Measurements from ENCODE around the gene B9D1. TPM values are rescaled to one million over a fixed set of nuclear protein-coding genes. Genes with fewer than 3 reads are reported as not detected.

B9D1 gene
- total RNA-seq, 1 donor from 2014 or later, result 12.4 TPM

DNA sequence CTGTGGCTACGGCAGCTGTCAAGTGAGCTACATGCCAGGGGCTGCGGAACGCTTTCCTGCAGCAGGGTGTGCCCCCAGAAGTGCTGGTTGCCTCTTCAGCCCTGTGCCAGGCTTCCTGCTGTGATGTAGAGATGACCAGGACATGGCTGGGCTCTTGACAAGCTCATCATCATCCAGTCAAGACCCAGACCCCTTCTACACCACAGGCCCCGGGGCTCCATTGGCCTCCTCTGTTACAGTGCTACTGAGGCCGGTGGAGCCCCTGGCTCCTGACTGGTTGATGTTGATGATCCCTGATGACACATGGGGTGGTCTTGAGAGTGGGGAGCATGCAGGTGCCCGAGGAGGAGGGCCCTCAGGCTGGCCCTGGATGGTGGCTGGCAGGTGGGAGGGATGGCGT lies 50.1 kb downstream of the B9D1 start:
- no peaks in the 10 kb centered on the region for H3K27me3 ChIP-seq (ENCODE audit: control insufficient read depth, insufficient read depth, low read length)
- H3K4me3 ChIP-seq (ENCODE audit: low read depth, low read length), result no peak overlapping the region
- TF ChIP-seq, protein P1, sequence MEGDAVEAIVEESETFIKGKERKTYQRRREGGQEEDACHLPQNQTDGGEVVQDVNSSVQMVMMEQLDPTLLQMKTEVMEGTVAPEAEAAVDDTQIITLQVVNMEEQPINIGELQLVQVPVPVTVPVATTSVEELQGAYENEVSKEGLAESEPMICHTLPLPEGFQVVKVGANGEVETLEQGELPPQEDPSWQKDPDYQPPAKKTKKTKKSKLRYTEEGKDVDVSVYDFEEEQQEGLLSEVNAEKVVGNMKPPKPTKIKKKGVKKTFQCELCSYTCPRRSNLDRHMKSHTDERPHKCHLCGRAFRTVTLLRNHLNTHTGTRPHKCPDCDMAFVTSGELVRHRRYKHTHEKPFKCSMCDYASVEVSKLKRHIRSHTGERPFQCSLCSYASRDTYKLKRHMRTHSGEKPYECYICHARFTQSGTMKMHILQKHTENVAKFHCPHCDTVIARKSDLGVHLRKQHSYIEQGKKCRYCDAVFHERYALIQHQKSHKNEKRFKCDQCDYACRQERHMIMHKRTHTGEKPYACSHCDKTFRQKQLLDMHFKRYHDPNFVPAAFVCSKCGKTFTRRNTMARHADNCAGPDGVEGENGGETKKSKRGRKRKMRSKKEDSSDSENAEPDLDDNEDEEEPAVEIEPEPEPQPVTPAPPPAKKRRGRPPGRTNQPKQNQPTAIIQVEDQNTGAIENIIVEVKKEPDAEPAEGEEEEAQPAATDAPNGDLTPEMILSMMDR (IDR thresholded peaks at IDR 0.05; ENCODE audit: insufficient read depth, low read length, severe bottlenecking), result no peak
- peaks cover 24% of the 10 kb centered on the region for H3K36me3 ChIP-seq (ENCODE audit: control insufficient read depth, insufficient read depth, low read length)
- FAIRE-seq (no peak), DNase-seq (ENCODE audit: low read depth) (no peak)

DNA sequence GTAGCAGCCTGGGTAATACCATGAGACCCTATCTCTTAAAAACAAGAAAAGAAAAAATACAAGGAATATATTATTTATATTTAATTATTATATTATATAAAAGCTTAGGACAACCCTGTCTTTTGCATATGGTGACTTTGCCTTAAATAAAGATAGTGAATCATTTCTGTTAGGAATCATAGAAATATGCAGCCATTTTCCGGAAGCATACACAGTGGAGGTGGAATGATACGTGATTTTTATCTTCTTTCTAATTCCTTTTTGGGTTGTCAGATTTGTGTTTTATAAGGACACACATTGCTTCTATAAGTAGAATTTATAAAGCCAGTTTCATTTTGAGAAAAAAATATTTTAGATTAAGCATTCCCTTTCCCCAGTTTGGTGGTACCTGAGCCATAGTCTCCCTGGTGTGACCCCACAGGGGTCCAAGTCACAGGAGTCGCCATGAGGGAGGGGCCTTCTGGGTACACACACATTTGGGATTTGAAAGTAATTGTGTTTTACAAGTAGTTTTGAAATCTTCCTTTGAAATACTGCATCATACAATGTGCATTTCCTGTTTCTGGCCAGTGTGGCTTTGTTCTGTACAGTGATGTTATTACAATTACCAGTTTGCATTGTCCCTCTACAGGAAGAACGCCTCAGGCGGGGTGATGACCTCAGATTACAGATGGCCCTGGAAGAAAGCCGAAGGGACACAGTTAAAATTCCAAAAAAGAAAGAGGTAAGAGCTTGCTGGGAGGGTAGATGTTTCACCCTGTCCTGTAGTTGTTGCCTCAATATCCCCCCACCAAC lies 50.9 kb downstream of the B9D1 start:
- TF ChIP-seq, protein P1 (IDR thresholded peaks at IDR 0.05; ENCODE audit: insufficient read depth, low read length, severe bottlenecking), result no peak
- no peak for DNase-seq (ENCODE audit: low read depth)
- no peak for FAIRE-seq
- H3K36me3 ChIP-seq (ENCODE audit: control insufficient read depth, insufficient read depth, low read length), result peaks cover 22% of the 10 kb centered on the region
- H3K4me3 ChIP-seq (ENCODE audit: low read depth, low read length), result no peak overlapping the region
- no peaks in the 10 kb centered on the region for H3K27me3 ChIP-seq (ENCODE audit: control insufficient read depth, insufficient read depth, low read length)

DNA sequence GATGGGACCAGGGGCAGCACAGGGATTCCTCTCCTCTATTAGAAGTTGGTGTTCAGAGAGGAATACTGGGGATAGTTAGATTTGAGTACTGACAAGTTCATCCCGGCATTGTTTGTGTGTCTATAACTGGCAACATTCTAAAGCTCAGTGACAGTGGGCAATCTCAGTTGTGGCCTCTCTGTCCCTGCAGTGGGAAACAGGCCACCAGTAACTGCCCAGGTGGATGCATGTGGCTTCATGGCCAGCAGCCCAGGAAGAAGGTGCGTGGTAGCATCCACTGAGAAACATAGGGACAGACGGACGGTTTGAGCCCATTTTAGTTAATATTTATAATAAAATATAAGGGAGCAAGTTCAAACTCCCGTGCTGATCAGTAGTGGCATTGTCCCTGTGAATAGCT lies 51.5 kb downstream of the B9D1 start:
- Histone ChIP-seq H3K27me3 (ENCODE audit: control insufficient read depth, insufficient read depth, low read length) (no peaks in the 10 kb centered on the region), H3K36me3 (ENCODE audit: control insufficient read depth, insufficient read depth, low read length) (peaks cover 22% of the 10 kb centered on the region), H3K4me3 (ENCODE audit: low read depth, low read length) (no peak overlapping the region)
- no peak for DNase-seq (ENCODE audit: low read depth)
- no peak for FAIRE-seq
- TF ChIP-seq, protein P1 (IDR thresholded peaks at IDR 0.05; ENCODE audit: insufficient read depth, low read length, severe bottlenecking), result no peak

DNA sequence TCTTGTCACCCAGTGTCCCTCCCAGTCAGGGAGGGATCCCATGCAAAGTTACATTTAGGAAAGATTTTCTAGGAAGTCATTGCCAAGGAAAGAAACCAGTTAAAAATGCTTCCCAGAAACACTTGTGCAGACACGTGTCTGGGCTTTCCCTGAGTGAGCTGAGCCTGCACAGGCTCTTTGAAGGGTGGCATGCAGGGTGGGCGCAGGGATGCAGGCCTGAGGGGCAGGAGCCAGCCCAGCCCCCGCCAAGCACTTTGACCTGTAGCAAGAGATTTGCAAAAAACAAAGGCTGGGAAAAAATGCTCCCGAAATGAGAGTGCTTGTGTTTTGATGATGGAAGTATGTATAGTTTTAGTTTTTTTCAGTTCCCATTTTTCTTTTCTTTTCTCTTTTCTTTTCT lies 52.4 kb downstream of the B9D1 start:
- TF ChIP-seq, protein P1 (IDR thresholded peaks at IDR 0.05; ENCODE audit: insufficient read depth, low read length, severe bottlenecking), result no peak
- Histone ChIP-seq H3K4me3 (ENCODE audit: low read depth, low read length) (no peak overlapping the region), H3K36me3 (ENCODE audit: control insufficient read depth, insufficient read depth, low read length) (peaks cover 23% of the 10 kb centered on the region), H3K27me3 (ENCODE audit: control insufficient read depth, insufficient read depth, low read length) (no peaks in the 10 kb centered on the region)
- DNase-seq (ENCODE audit: low read depth) (no peak), FAIRE-seq (no peak)

DNA sequence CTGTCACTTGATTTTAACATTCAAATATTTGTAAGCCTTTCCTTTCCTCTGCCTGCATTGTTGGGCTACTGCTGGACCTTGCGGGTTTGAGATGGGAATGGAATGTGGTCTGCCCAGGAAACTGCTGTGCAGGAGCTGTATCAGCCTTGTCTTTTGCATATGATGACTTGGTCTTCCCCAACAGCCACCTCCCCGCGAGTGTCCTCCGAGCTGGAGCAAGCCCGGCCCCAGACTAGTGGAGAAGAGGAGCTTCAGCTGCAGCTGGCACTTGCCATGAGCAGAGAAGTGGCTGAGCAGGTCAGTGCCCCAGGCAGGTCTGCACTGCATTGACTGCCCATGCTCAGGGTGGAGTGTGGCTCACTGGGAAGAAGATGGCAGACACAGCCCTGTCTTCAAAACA lies 52.8 kb downstream of the B9D1 start:
- DNase-seq (ENCODE audit: low read depth) (no peak), FAIRE-seq (peak; percentile 13)
- H3K27me3 ChIP-seq (ENCODE audit: control insufficient read depth, insufficient read depth, low read length), result no peaks in the 10 kb centered on the region
- peaks cover 23% of the 10 kb centered on the region for H3K36me3 ChIP-seq (ENCODE audit: control insufficient read depth, insufficient read depth, low read length)
- TF ChIP-seq, protein P1 (IDR thresholded peaks at IDR 0.05; ENCODE audit: insufficient read depth, low read length, severe bottlenecking), result no peak
- H3K4me3 ChIP-seq (ENCODE audit: low read depth, low read length), result no peak overlapping the region

DNA sequence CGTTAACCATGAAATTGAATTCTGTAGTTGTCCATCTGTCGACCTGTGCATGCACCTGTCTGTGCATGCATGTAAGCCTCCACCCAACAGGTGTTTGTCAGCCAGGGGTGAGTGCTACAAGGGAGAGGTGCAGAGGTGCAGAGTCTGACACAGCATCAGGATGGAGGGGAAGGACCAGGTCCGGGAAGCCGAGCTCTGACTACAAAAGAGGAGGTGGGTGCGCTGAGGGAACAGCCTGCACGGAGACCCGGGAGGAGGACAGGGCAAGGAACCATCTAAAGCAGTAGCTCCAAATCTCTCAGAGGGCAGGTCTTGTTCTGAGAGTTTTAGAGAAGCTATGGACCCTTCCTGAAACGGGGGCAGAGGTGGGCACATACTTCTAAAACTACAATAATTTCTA lies 54.1 kb downstream of the B9D1 start:
- TF ChIP-seq, protein P1 (IDR thresholded peaks at IDR 0.05; ENCODE audit: insufficient read depth, low read length, severe bottlenecking), result no peak
- no peak for FAIRE-seq
- no peak for DNase-seq (ENCODE audit: low read depth)
- Histone ChIP-seq H3K27me3 (ENCODE audit: control insufficient read depth, insufficient read depth, low read length) (no peaks in the 10 kb centered on the region), H3K36me3 (ENCODE audit: control insufficient read depth, insufficient read depth, low read length) (peaks cover 22% of the 10 kb centered on the region), H3K4me3 (ENCODE audit: low read depth, low read length) (no peak overlapping the region)

All from bronchial epithelial cell (primary cell).